ENCODE results near the gene DCTN5. TPM values are rescaled to one million over a fixed set of nuclear protein-coding genes. Genes with fewer than 3 reads are reported as not detected.

The DCTN5 gene
- total and polyA plus RNA-seq, 2 of the 13 experiments (the other 11 are each of a cell fraction or from before 2014, with no cell fraction given), result 105 to 207 TPM

DNA sequence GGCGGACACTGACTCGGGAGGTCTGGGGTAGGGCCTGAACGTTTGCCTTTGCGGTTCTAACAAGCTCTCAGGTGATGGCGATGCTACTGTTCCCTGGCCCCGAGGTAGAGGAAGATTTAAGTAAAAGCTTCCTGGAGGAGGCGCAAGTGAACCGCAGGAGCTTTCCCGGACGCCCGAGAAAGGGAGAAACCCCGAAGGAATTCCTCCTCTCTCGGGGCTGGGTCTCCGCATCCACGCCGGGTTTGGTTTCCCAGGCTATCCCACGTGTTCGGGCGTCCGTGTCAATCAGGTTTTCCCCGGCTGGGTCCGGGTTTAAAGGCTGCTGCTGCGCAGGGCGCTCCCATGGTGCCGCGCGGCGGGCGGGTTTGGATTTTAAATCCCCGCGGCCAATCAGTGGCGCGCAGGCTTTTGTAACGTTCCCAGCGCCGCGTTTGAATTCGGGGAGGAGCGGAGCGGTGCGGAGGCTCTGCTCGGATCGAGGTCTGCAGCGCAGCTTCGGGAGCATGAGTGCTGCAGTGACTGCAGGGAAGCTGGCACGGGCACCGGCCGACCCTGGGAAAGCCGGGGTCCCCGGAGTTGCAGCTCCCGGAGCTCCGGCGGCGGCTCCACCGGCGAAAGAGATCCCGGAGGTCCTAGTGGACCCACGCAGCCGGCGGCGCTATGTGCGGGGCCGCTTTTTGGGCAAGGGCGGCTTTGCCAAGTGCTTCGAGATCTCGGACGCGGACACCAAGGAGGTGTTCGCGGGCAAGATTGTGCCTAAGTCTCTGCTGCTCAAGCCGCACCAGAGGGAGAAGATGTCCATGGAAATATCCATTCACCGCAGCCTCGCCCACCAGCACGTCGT, 37.4 kb downstream of the DCTN5 start, which contains the start of gene PLK1 (continued):
- TF ChIP-seq ARID5B (CRISPR knock-in tag; IDR thresholded peaks at IDR 0.05) (peak; percentile 43), SMAD9 (CRISPR knock-in tag; IDR thresholded peaks at IDR 0.05) (peak; percentile 82; the same call in 1 of the 2 replicates), ZSCAN20 (CRISPR knock-in tag; IDR thresholded peaks at IDR 0.05; ENCODE audit: borderline replicate concordance) (peak; percentile 50; the same call in 1 of the 2 replicates), PAWR (CRISPR knock-in tag; IDR thresholded peaks at IDR 0.05; ENCODE audit: borderline replicate concordance) (no peak), ZBTB42 (CRISPR knock-in tag; IDR thresholded peaks at IDR 0.05) (no peak), HNF4A (CRISPR knock-in tag; IDR thresholded peaks at IDR 0.05) (peak; percentile 60; the same call in 1 of the 2 replicates), MEF2D (CRISPR knock-in tag; IDR thresholded peaks at IDR 0.05) (no peak), ZBTB33 (CRISPR knock-in tag; IDR thresholded peaks at IDR 0.05) (peak; percentile 33; the same call in 1 of the 2 replicates), RELA (CRISPR knock-in tag; IDR thresholded peaks at IDR 0.05) (no peak), NAIF1 (CRISPR knock-in tag; IDR thresholded peaks at IDR 0.05; ENCODE audit: borderline replicate concordance) (peak; percentile 85)
- TF ChIP-seq, protein P1, sequence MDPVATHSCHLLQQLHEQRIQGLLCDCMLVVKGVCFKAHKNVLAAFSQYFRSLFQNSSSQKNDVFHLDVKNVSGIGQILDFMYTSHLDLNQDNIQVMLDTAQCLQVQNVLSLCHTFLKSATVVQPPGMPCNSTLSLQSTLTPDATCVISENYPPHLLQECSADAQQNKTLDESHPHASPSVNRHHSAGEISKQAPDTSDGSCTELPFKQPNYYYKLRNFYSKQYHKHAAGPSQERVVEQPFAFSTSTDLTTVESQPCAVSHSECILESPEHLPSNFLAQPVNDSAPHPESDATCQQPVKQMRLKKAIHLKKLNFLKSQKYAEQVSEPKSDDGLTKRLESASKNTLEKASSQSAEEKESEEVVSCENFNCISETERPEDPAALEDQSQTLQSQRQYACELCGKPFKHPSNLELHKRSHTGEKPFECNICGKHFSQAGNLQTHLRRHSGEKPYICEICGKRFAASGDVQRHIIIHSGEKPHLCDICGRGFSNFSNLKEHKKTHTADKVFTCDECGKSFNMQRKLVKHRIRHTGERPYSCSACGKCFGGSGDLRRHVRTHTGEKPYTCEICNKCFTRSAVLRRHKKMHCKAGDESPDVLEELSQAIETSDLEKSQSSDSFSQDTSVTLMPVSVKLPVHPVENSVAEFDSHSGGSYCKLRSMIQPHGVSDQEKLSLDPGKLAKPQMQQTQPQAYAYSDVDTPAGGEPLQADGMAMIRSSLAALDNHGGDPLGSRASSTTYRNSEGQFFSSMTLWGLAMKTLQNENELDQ (CRISPR knock-in tag; IDR thresholded peaks at IDR 0.05; ENCODE audit: borderline replicate concordance), result no peak
- TF ChIP-seq, protein P2, sequence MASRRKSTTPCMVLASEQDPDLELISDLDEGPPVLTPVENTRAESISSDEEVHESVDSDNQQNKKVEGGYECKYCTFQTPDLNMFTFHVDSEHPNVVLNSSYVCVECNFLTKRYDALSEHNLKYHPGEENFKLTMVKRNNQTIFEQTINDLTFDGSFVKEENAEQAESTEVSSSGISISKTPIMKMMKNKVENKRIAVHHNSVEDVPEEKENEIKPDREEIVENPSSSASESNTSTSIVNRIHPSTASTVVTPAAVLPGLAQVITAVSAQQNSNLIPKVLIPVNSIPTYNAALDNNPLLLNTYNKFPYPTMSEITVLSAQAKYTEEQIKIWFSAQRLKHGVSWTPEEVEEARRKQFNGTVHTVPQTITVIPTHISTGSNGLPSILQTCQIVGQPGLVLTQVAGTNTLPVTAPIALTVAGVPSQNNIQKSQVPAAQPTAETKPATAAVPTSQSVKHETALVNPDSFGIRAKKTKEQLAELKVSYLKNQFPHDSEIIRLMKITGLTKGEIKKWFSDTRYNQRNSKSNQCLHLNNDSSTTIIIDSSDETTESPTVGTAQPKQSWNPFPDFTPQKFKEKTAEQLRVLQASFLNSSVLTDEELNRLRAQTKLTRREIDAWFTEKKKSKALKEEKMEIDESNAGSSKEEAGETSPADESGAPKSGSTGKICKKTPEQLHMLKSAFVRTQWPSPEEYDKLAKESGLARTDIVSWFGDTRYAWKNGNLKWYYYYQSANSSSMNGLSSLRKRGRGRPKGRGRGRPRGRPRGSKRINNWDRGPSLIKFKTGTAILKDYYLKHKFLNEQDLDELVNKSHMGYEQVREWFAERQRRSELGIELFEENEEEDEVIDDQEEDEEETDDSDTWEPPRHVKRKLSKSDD (CRISPR knock-in tag; IDR thresholded peaks at IDR 0.05; ENCODE audit: low read depth), result peak; percentile 95
- TF ChIP-seq, protein P3, sequence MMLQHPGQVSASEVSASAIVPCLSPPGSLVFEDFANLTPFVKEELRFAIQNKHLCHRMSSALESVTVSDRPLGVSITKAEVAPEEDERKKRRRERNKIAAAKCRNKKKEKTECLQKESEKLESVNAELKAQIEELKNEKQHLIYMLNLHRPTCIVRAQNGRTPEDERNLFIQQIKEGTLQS (CRISPR knock-in tag; IDR thresholded peaks at IDR 0.05), result peak; percentile 51; the same call in 1 of the 2 replicates
